Measurements from ENCODE around the gene LGALS14.

LGALS14 gene

DNA sequence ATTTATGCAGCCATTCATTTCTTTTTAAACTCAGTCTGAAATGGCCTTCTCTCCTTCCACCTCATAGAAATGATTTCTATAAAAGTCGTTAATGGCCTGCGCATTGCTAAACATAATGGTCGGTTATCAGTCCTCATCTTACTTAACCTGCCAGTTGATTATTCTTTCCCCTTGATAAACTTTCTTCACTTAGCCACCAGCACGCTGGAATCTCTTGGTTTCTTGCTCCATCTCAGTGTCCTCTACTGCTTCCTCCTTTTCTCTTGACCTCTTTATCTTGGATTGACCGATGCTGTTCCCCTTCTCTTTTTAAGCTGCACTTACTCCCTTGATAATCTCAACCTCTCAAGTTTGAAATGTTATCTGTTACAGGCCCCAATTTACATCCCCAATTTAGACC is 45.7 kb downstream of the LGALS14 start:
- H3K27ac Mint-ChIP-seq, result no peak overlapping the region
- no peaks in the 10 kb centered on the region for H3K9me3 Mint-ChIP-seq
- peaks cover 2% of the 10 kb centered on the region for H3K4me1 Mint-ChIP-seq (ENCODE audit: low read depth)
- no peak overlapping the region for H3K4me3 Mint-ChIP-seq
- peaks cover 19% of the 10 kb centered on the region for H3K27me3 Mint-ChIP-seq
- no peak for DNase-seq
- no peaks in the 10 kb centered on the region for H3K36me3 Mint-ChIP-seq (ENCODE audit: low read depth)

DNA sequence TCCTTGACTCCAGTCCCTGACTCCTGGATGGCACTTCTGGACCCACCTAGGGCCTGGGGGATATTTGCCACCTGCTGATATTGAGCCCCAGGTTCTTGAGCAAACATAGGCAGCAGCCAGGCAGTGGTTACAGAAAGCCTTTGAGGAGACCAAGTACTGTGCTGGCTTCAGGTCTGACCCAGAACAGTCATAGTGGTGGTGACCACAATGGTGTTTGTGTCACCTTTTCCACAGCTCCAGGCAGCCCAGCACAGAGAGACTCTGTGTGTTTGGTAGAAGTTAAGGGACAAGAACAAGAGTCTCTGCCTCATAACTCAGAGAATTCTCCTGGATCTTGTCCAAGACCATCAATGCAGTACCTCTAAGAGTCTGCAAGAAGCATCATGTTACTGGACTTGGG is 48.1 kb downstream of the LGALS14 start:
- H3K9me3 Mint-ChIP-seq, result no peaks in the 10 kb centered on the region
- H3K4me3 Mint-ChIP-seq, result no peak overlapping the region
- no peak for DNase-seq
- H3K36me3 Mint-ChIP-seq (ENCODE audit: low read depth), result no peaks in the 10 kb centered on the region
- no peak overlapping the region for H3K27ac Mint-ChIP-seq
- H3K4me1 Mint-ChIP-seq (ENCODE audit: low read depth), result peaks cover 2% of the 10 kb centered on the region
- peaks cover 21% of the 10 kb centered on the region for H3K27me3 Mint-ChIP-seq

DNA sequence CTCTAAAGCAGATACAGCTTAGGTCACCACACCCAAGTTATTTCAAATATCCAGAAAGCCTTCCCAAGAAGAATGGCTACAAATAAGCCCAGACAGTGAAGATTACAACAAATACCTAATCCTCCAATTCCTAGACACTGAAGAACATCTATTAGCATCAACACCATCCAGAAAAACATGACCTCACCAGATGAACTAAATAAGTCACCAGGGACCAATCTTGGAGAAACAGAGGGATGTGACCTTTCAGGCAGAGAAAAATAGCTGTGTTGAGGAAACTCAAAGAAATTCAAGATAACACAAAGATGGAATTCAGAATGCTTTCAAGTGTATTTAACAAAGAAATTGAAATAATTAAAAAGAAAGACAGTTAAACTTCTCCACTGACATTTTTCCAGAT is 48.5 kb downstream of the LGALS14 start:
- DNase-seq, result no peak
- Mint-ChIP-seq H3K9me3 (no peaks in the 10 kb centered on the region), H3K4me3 (no peak overlapping the region), H3K27me3 (peaks cover 21% of the 10 kb centered on the region), H3K27ac (no peak overlapping the region), H3K4me1 (ENCODE audit: low read depth) (peaks cover 2% of the 10 kb centered on the region), H3K36me3 (ENCODE audit: low read depth) (no peaks in the 10 kb centered on the region)

DNA sequence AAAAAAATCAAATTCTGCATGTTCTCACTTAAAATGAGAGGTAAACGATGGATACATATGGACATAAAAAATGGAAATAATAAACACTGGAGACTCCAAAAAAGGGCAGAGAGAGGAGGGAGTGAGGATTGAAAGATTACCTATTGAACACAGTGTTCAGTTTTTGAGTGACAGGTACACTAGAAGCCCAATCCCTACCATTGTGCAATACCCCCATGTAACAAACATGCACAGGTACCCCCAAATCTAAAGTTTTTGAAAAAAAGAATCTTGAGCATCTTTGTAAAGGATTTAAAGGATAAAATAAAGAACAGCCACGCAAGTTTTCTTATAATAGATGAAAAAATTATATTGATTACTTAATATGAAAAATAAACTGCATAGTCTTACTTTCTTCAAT is 50.3 kb downstream of the LGALS14 start:
- no peak for DNase-seq
- Mint-ChIP-seq H3K27me3 (peaks cover 35% of the 10 kb centered on the region), H3K36me3 (ENCODE audit: low read depth) (no peaks in the 10 kb centered on the region), H3K27ac (no peak overlapping the region), H3K4me1 (ENCODE audit: low read depth) (peaks cover 2% of the 10 kb centered on the region), H3K4me3 (no peak overlapping the region), H3K9me3 (no peaks in the 10 kb centered on the region)

DNA sequence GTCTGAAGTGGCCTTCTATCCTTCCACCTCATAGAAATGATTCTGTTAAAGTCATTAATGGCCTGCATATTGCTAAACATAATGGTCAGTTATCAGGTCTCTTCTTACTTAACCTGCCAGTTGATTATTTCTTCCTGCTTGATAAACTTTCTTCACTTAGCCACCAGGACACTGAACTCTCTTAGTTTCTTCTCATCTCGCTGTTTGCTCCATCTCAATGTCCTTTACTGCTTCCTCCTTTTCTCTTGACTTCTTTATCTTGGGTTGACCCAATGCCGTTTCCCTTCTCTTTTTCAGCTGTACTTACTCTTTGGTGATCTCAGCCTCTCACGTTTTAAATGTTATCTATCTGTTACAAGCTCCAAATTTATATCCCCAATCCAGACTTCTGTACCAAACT is 50.7 kb downstream of the LGALS14 start:
- no peak overlapping the region for H3K4me3 Mint-ChIP-seq
- no peaks in the 10 kb centered on the region for H3K36me3 Mint-ChIP-seq (ENCODE audit: low read depth)
- no peaks in the 10 kb centered on the region for H3K9me3 Mint-ChIP-seq
- H3K4me1 Mint-ChIP-seq (ENCODE audit: low read depth), result peaks cover 6% of the 10 kb centered on the region
- H3K27me3 Mint-ChIP-seq, result peaks cover 38% of the 10 kb centered on the region
- H3K27ac Mint-ChIP-seq, result no peak overlapping the region
- no peak for DNase-seq
